ENCODE measurements around the gene TMEM248.
"Not testable (repeated sequence)": the region's sequence is repeated elsewhere in the genome, so short reads cannot be mapped to it uniquely, and the experiment has no call there.

TMEM248 gene, protein sequence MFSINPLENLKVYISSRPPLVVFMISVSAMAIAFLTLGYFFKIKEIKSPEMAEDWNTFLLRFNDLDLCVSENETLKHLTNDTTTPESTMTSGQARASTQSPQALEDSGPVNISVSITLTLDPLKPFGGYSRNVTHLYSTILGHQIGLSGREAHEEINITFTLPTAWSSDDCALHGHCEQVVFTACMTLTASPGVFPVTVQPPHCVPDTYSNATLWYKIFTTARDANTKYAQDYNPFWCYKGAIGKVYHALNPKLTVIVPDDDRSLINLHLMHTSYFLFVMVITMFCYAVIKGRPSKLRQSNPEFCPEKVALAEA

DNA sequence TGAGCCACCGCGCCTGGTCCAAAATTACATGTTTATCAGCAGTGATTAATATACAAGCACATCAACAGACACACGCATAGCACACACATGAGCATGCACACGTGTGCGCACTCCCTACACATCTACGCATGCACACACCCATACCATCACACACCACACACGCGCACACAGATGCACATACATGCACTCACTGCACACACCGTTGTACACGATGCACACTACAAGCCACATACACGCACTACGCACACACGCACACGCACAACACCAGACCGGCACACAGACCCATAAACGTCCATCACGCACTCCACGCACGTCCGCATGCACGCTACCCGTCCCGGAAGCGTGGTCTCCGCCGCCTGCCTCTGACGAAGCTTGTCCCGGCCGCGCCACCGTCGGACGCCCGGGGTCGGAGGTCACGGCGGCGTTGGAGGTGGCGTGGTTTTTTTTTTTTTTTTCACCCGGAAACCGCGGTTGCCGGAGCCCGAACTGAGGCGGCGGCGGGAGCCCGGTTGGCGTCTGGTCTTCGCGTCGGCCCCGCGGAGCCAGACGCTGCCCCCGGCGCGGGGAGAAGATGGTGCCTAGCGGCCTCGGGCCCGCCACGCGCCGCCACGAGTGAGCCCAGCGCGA lies at the start of gene TMEM248:
TMEM248 (plus strand) TSS at position 457 of the 627 bp plus-strand sequence. CDS start 20,641 bp downstream, outside the sequence.
- peak; percentile 66 to 86 for DNase-seq (ENCODE audit: extremely low read depth in 1 of 2, low read depth in 1 of 2)

DNA sequence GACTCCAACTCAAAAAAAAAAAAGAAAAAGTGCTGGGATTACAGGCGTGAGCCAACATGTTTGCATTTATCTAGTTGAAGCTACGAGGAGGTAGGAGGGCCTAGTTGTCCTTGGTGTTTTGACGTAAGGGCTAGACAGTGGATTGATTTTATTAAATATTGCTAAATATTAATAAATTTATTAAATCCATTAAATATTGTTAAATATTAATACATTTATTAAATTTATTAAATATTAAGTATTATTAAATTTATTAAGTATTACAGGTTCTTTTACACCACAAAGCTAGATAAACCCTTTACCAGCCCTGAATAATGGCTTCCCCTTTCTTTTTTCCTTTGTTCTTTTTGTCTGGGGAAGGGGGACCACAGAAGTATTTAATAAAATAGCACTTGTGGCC lies 47.5 kb upstream of the TMEM248 start:
- DNase-seq (ENCODE audit: extremely low read depth in 1 of 2, low read depth in 1 of 2): no peak

DNA sequence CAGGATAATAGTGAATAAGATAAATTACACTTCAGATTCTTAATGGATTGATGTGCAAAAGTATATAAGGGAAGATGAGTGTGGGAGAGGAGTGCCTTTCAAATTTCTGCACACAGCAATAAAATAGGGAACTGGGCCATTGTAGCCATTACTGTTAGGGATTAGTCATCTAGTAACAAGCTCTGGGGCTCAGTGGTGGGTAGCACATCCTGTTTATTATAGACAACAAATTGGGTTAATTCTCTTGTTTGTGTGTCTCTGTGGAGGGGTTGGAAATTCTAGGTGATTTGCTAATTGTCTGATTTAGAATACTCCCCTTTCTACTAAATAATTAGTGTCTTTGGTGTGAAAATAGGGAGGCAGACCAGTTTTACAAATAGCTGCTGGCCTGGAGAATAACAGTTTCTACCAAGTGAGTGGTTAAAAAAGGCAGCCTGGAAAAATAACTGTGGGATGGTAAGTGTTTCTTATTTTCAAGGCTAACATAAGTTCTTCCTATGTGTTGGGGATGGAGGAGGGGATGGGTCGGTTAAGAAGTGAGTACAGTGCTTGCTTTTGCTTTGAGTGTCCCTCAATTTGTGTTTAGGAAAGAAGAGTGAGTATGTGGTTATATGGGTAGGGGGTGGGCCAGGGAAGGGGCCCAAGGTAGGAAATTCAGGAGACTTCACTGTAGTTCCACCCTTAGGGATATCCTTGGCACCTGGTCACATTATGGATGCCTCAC lies 43.3 kb upstream of the TMEM248 start:
- DNase-seq (ENCODE audit: extremely low read depth in 1 of 2, low read depth in 1 of 2): no peak

DNA sequence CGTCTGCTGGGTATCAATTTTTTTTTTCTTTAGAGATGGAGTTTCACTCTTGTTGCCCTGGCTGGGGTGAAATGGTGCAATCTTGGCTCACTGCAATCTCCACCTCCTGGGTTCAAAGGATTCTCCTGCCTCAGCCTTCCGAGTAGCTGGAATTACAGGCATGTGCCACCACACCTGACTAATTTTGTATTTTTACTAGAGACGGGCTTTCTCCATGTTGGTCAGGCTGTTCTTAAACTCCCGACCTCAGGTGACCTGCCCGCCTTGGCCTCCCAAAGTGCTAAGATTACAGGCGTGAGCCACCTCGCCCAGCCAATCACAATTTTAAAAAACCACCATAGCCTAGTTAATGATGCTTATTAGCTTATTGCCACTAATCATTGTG lies 42.7 kb upstream of the TMEM248 start:
- DNase-seq (ENCODE audit: extremely low read depth in 1 of 2, low read depth in 1 of 2): not testable (repeated sequence)

DNA sequence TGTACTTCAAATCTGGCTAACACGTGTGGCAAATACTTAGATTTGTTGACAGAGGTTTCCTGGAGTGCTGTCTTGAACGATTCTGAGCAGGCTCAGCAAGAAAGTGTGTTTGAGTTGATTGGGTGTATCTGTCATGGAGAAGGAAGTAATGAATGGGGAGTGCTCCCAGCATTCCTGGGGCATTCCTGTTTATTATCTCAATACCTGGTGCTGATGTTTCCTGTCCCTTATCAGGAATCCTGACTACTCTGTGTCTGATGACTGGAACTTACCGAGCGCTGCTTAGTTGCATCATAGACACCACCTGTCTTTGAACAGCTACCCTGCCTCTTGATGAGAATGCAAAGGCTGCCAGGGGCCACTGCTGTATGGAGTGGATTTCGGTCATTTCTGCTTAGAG lies 41.0 kb upstream of the TMEM248 start:
- no peak for DNase-seq (ENCODE audit: extremely low read depth in 1 of 2, low read depth in 1 of 2)

DNA sequence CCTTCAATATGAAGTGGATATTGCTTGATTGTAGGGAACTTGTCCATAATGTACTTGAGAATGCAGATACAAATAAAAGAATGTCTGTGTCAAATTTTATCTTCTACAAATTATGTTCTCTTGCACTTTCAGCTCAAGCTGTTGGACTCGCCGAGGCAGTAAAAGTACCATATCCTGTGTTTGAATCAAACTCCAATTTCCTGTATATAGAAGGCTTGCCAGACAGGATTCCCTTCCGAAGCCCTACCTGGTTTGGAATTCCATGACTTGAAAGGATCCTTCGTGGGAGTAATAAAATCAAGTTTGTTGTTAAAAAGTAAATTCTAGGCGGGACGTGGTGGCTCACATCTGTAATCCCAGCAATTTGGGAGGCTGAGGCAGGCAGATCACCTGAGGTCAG lies 40.4 kb upstream of the TMEM248 start:
- not testable (repeated sequence) for DNase-seq (ENCODE audit: extremely low read depth in 1 of 2, low read depth in 1 of 2)

DNA sequence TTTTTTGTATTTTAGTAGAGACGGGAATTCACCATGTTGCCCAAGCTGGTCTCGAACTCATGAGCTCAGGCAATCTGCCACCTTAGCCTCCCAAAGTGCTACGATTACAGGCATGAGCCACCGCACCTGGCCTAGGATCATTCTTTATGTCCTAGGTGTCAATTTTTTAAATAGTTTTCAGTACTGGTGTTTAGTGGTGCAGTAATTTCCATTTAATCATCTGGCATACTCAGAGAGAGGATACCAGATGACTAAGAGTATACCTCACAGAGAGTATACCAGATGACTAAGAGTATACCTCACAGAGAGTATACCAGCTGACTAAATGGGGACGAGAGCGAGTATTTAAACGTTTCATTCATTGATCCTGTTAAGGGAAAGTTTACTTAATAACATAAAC lies 37.3 kb upstream of the TMEM248 start:
- no peak for DNase-seq (ENCODE audit: extremely low read depth in 1 of 2, low read depth in 1 of 2)

DNA sequence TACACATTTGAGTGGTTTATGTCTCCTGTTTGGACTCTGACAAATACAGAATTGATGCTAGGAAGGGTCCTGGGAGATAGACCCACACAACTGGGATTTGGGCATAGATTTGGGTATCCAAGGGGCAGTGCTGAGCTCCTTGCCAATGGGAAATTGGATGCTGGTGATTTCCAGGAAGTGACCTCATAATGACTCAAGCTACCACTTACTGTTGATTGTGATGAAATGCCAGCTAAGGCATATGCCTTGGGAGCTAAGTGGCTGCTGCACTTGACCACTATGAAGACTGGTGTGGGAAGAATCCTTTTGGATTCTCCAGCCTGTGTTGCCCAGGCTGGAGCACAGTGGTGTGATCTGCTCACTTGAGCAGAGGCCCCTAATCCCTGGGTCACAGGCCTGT lies 36.5 kb upstream of the TMEM248 start:
- DNase-seq (ENCODE audit: extremely low read depth in 1 of 2, low read depth in 1 of 2): not testable (repeated sequence)

DNA sequence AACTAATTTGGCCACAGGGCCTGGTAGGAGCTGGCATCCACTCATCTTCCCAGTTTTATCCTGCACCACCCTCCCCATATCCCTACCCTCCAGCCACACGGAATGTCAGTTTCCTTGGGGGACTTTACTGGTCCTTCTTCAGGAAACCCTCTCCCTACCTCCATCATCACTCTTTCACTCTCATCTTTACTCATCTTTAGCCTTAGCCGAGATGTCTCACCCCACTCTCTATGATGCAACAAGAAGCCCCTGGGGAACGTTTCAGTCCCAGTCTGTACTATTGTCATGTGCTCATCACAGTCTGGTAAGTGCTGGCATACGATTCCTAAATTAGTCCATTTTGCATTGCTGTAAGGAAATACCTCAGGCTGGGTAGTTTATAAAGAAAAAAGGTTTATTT lies 34.9 kb upstream of the TMEM248 start:
- DNase-seq (ENCODE audit: extremely low read depth in 1 of 2, low read depth in 1 of 2): no peak

DNA sequence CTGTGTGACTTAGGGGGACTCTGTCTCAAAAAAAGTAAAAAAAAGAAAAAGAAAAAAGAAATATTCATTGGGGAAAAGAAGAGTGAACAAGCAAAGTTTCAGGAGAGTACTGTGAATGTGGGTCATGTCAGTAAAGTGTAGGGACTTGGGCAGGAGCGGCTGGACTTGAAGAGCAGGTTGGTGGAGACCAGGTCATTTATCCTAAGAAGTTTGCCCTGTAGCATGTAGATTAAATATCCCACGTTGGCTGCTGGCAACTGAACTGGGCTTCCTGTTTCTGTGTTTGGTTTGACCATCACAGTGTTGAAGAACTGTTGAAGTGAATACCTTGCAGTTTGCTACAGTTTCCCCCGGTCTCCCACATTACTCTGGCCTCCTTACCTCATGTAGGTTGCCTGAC lies 32.8 kb upstream of the TMEM248 start:
- DNase-seq (ENCODE audit: extremely low read depth in 1 of 2, low read depth in 1 of 2): not testable (repeated sequence)

DNA sequence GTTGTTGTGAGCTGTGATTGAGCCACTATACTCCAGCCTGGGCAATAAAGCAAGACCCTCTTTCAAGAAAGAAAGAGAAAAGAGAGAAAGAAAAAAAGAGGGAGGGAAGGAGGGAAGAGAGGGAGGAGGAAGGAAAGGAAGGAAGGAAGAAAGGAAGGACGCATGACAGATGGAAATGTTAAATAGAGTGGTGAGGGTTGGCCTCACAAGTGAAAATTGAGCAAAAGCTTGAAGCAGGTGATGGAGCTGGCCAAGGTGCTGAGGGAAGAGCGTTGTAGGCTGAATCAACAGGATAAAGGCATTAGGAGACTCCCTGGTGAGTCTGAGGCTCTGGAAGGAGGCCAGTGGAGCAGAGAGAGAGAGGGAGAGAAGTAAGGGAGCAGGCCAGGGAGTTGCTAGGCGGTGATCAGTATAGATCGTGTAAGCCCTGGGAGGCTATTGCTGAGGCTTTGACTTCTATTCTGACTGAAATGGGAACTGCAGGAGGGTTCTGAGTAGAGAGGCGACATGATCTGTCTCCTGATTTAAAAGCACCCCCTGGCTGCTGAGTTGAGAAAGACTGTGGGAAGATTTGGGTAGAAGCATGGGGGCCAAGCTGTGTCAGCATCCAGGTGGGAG lies 26.5 kb upstream of the TMEM248 start:
- DNase-seq (ENCODE audit: extremely low read depth in 1 of 2, low read depth in 1 of 2): no peak

DNA sequence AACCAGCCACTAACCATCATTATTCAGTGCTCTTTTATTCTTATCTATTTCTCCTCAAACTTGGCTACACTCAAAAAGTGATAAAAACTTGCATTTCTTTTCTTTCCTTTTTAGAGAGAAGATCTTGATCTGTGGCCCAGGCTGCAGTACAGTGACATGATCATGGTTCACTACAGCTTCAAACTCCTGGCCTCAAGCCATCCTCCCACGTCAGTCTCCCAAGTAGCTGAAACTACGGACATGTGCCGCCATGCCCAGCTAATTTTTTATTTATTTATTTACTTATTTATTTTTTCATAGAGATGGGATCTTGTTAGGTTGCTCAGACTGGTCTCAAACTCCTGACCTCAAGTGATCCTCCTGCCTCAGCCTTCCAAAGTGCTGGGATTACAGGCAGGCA lies 24.6 kb upstream of the TMEM248 start:
- DNase-seq (ENCODE audit: extremely low read depth in 1 of 2, low read depth in 1 of 2): no peak

DNA sequence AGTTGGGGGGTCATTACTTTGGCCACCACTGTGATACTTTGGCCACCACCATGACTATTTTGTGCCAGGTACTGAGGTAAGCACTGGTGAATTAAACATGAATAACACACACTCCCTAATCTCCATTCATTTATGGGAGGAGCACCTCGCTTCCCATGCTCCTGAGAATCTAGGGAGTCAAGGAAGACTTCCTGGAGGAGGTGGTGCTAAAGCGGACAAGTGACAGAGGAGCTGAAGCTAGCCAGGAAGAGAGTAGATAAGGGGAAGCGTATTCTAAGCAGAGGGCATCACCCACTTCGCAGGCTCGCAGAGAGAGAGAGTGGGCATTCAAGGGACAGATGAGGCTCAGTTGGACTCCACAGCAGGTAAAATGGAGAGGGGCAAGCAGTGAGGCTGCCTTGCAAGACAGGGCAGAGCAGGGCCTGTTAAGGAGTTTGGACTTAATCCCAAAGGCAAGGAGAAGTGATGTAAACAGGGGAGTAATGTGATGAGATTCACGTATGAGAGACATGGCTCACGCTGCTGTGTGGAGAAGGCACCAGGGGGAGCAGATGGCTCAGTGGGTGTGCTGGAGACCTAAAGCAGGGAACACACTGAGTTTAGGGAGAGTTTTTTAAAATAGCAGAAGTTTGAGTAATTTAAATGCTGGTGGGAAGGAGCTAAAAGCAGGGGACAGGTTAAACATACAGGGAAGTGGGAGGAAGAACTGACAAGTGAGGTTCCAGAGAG lies 21.3 kb upstream of the TMEM248 start:
- no peak for DNase-seq (ENCODE audit: extremely low read depth in 1 of 2, low read depth in 1 of 2)

DNA sequence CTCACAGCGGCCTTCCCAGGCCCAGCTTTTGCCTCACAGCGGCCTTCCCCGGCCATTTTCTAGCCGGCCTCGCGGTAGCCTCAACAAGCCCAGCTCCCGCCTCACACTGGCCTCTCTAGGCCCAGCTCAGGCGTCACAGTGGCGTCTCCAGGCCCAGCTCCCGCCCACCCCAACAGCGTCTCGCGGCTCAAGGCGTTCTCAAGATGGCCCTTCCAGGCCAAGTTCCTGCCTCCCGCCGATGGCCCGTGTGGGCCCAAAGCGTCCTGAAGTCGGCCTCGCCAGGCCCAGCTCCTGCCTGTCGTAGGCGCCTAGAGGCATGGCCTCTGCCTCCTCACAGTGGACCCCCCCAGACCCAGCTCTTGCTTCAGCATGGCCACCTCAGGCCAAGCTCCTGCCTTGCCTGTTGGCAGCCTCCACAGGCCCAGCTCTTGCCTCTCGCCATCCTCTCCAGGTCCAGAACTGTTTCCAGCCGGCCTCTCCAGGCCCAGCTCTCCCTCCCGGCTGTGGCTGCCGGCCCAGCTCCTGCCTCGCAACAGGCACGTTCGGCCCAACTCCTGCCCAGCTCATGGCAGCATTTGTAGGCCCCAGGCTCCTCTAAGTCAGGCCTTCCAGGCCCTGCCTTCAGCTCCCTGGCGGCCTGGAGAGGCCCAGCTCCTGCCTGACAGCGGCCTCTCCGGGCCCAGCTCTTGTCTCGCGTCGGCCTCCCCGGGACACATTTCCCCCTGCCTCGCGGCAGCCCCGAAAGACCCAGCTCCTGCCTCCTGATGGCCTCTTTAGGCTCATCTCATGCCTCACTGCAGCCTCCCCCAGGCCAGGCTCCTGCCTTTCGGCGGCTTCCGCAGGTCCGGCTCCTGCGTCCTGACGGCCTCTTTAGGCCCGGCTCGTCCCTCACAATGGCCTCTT lies 18.8 kb upstream of the TMEM248 start:
- no peak for DNase-seq (ENCODE audit: extremely low read depth in 1 of 2, low read depth in 1 of 2)

DNA sequence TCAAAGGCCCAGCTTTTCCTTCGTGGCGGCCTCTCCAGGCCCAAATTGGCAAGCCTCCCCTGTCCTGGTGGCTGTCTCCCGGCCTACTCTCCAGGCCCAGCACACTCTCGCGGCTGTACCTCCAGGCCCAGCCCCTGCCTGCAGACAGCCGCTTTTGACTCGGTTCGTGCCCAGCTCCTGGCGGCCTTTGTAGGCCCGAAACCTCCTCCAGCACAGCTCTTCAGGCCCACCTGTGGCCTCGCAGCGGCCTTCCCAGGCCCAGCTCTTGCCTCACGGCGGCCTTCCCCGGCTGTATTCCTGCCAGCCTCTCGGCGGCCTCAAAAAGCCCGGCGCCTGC lies 18.2 kb upstream of the TMEM248 start:
- no peak for DNase-seq (ENCODE audit: extremely low read depth in 1 of 2, low read depth in 1 of 2)

DNA sequence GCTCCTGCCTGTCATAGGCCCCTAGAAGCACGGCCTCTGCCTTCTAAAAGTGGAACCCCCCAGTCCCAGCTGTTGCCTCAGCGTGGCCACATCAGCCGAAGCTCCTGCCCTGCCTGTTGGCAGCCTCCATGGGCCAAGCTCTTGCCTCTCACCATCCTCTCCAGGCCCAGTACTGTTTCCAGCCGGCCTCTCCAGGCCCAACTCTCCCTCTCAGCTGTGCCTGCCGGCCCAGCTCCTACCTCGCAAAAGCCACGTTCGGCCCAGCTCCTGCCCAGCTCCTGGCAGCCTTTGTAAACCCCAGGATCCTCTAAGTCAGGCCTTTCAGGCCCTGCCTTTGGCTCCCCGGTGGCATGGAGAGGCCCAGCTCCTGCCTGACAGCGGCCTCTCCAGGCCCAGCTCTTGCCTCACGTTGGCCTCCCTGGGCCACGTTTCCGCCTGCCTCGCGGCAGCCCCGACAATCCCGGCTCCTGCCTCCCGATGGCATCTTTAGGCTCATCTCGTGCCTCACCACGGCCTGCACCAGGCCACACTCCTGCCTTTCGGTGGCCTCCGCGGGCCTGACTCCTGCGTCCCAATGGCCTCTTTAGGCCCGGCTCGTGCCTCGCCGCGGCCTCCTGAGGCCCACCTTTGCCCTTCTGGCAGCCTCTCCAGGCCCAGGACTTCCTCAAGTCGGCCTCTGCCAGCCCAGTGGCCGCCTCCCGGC lies 17.5 kb upstream of the TMEM248 start:
- DNase-seq (ENCODE audit: extremely low read depth in 1 of 2, low read depth in 1 of 2): no peak

DNA sequence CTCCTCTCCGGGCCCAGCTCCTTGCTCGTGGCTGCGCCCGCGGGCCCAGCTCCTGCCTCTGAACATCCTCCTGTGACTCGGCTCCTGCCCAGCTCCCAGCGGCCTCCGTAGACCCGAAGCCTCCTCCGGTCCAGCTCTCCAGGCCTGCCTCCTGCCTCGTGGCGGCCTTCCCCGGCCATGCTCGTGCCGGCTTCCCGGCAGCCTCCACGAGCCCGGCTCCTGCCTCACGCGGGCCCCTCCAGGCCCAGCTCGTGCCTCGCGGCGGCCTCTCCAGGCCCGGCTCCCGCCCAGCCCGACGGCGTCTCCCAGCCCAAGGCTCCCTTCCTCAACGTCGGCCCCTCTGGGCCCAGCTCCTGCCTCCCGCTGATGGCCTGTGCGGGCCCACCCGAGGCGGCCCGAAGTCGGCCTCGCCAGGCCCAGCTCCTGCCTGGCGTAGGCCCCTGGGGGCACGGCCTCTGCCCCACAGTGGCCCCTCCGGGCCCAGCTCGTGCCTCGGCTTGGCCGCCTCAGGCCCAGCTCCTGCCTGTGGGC lies 16.9 kb upstream of the TMEM248 start:
- no peak for DNase-seq (ENCODE audit: extremely low read depth in 1 of 2, low read depth in 1 of 2)

DNA sequence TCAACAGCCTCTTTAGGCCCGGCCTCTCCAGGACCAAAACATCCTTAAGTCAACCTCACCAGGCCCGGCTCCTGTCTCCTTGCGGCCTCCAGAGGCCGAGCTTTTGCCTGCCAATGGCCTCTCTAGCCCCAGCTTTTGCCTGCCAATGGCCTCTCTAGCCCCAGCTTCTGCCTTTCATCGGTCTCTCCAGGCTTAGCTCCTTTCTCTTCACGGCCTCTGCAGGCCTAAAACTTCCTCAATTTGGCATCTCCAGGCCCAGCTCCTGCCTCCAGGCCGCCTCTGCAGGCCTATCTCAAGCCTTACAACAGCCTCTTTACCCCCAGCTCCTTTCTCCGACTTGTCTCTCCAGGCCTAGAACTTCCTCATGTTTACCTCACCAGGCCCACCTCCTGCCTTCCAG lies 15.7 kb upstream of the TMEM248 start:
- DNase-seq (ENCODE audit: extremely low read depth in 1 of 2, low read depth in 1 of 2): no peak

DNA sequence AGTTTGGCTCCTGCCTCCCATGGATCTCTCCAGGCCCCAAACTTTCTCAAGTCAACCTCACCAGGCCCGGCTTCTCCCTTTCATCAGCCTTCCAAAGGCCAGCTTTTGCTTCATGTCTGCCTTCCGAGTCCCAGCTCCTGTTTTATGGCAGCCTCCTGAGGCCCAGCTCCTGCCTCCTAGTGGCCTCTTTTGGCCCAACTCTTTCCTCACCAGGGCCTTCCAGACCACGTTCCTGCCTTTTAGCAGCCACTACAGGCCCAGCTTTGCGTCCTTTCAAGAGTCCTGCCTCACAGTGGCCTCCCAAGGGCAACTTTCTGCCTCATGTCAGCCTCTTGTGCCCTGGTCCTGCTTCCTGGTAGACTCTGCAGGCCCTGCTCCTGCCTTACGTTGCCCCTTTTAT lies 15.3 kb upstream of the TMEM248 start:
- DNase-seq (ENCODE audit: extremely low read depth in 1 of 2, low read depth in 1 of 2): no peak

Data from activated CD8-positive, alpha-beta memory T cell treated with anti-CD3 and anti-CD28 coated beads for 1 hour (primary cell).